GM12878 (cell line): ENCODE results near the gene KAT2B. TPM values are rescaled to one million over a fixed set of nuclear protein-coding genes. Genes with fewer than 3 reads are reported as not detected.

Experiments
- ATAC-seq: fragments of 200-7000 bp; cut with Tn5 transposase; 3 replicates; pipeline ENCODE4 v1.9.1; 2020; ENCODE audit warnings: mild to moderate bottlenecking, moderate library complexity
- BruUV-seq: library from RNA; stranded (reverse); fragments of 400-500 nt; replicated peaks from 2 replicates; lab custom pipeline; 2021; lab: Mats Ljungman, UMichigan
- CTCF ChIA-PET: fragments of 300-600 bp; sonication (Branson Sonifier 250); formaldehyde crosslinking; extraction: SDS; loops from one replicate; lab custom pipeline; 2021; ENCODE audit warnings: inconsistent platforms; lab: Yijun Ruan, JAX
- POLR2A ChIA-PET: fragments of 350-600 bp; formaldehyde crosslinking; extraction: SDS; loops from one replicate; lab custom pipeline; 2021; ENCODE audit warnings: inconsistent platforms; lab: Charles Lee
- RAD21 ChIA-PET: fragments of 300-600 bp; sonication (Branson Sonifier 250); formaldehyde crosslinking; loops from one replicate; lab custom pipeline; 2023; ENCODE audit warnings: antibody characterized with exemption; ENCODE audit not compliant: unreplicated experiment; lab: Charles Lee
- SMC1A ChIA-PET: fragments of 300-600 bp; sonication (Branson Sonifier 250); formaldehyde crosslinking; loops from one replicate; lab custom pipeline; 2023; ENCODE audit not compliant: unreplicated experiment, uncharacterized antibody; lab: Charles Lee
- DNase-seq: peaks from one replicate; pipeline ENCODE4 v3.0.0-alpha.2; 2011; ENCODE audit warnings: low read depth, low spot score
- FAIRE-seq: peaks from 3 replicates; lab custom pipeline; 2011; peaks lifted over from hg19 to GRCh38; lab: Jason Lieb, UNC
- H2AFZ ChIP-seq: 2 replicates; pipeline ENCODE4 v1.6.0; 2011; ENCODE audit warnings: low read depth, low read length, control low read depth; ENCODE audit not compliant: control insufficient read depth
- H3K27ac ChIP-seq: 2 replicates; pipeline ENCODE4 v1.5.1; 2011; ENCODE audit warnings: control low read depth; ENCODE audit not compliant: control insufficient read depth, insufficient read depth
- H3K27me3 ChIP-seq, 2 experiments: replicated peaks in 1 of 2; 2 replicates each; pipeline versions ENCODE4 v1.6.0 to v1.6.1; 2011; ENCODE audit warnings: low read length in 1 of 2; ENCODE audit not compliant: control insufficient read depth in 2 of 2, insufficient read depth in 2 of 2
- H3K36me3 ChIP-seq, 2 experiments: 2 replicates each; pipeline ENCODE4 v1.5.1; 2011; ENCODE audit warnings: low read length in 1 of 2; ENCODE audit not compliant: control insufficient read depth in 2 of 2, insufficient read depth in 2 of 2
- H3K4me1 ChIP-seq: 2 replicates; pipeline ENCODE4 v1.6.1; 2011; ENCODE audit warnings: mild to moderate bottlenecking, low read length, moderate library complexity, mixed read lengths; ENCODE audit not compliant: control insufficient read depth, insufficient read depth
- H3K4me2 ChIP-seq: 2 replicates; pipeline ENCODE4 v1.6.0; 2011; ENCODE audit warnings: control low read depth; ENCODE audit not compliant: control insufficient read depth, insufficient read depth
- H3K4me3 ChIP-seq: fragments of 200-600 bp; sonication (generic); 2 replicates; pipeline ENCODE4 v1.5.1; 2016
- H3K79me2 ChIP-seq: 2 replicates; pipeline ENCODE4 v1.6.0; 2011; ENCODE audit warnings: low read length; ENCODE audit not compliant: control insufficient read depth, insufficient read depth
- H3K9ac ChIP-seq: 2 replicates; pipeline ENCODE4 v1.8.0; 2011; ENCODE audit warnings: low read length, control low read depth, mixed read lengths; ENCODE audit not compliant: control insufficient read depth, insufficient read depth
- H3K9me3 ChIP-seq: replicated peaks from 3 replicates; pipeline ENCODE4 v1.5.1; 2011; ENCODE audit warnings: mild to moderate bottlenecking, low read length; ENCODE audit not compliant: control insufficient read depth, insufficient read depth
- H4K20me1 ChIP-seq: 2 replicates; pipeline ENCODE4 v1.6.0; 2011; ENCODE audit not compliant: control insufficient read depth, insufficient read depth
- ASH2L ChIP-seq: fragments of 300-600, 200-600 bp; sonication (generic); IDR thresholded peaks from 2 replicates; pipeline ENCODE4 v1.6.1; 2017; ENCODE audit warnings: low read depth, mild to moderate bottlenecking, borderline replicate concordance
- CEBPB ChIP-seq, 2 experiments: fragments of 150-350 bp in 1 of 2; IDR thresholded peaks; 2 replicates each; pipeline ENCODE4 v1.6.1; 2012 to 2014; ENCODE audit warnings: low read depth in 2 of 2, low read length in 2 of 2, borderline replicate concordance in 1 of 2, inconsistent platforms in 1 of 2
- CHD1 ChIP-seq: IDR thresholded peaks from 2 replicates; pipeline ENCODE4 v1.6.1; 2012; ENCODE audit warnings: low read depth, low read length, improper control_type of control experiment
- NFYB ChIP-seq: IDR thresholded peaks from 2 replicates; pipeline ENCODE4 v1.6.1; 2011; ENCODE audit warnings: low read depth, mild to moderate bottlenecking, low read length, improper control_type of control experiment, moderate library complexity; ENCODE audit not compliant: insufficient read depth
- NR2C1 ChIP-seq: fragments of 450-650 bp; IDR thresholded peaks from 2 replicates; pipeline ENCODE4 v1.6.1; 2017; ENCODE audit warnings: antibody characterized with exemption, mild to moderate bottlenecking, moderate library complexity
- PML ChIP-seq: IDR thresholded peaks from 2 replicates; pipeline ENCODE4 v1.6.1; 2012; ENCODE audit warnings: low read length, inconsistent platforms
- RELA ChIP-seq: fragments of 450-650 bp; IDR thresholded peaks from 2 replicates; pipeline ENCODE4 v1.8.0; 2014; ENCODE audit warnings: borderline replicate concordance; ENCODE audit not compliant: partially characterized antibody
- SMAD5 ChIP-seq: IDR thresholded peaks from 2 replicates; pipeline ENCODE4 v1.6.1; 2016; ENCODE audit warnings: antibody characterized with exemption, low read depth
- SREBF2 ChIP-seq: IDR thresholded peaks from 2 replicates; pipeline ENCODE4 v1.6.1; 2012; ENCODE audit warnings: mild to moderate bottlenecking, low read length
- TCF12 ChIP-seq: IDR thresholded peaks from 2 replicates; pipeline ENCODE4 v1.6.1; 2011; ENCODE audit warnings: low read depth, mild to moderate bottlenecking, low read length
- WGBS: methylation state at CpG from one replicate; pipeline ENCODE4 v1.1.6; 2016; ENCODE audit warnings: low lambda C conversion rate; ENCODE audit not compliant: insufficient replicate concordance, insufficient coverage; ENCODE audit errors: missing lambda C conversion rate; 5-methylcytosine and 5-hydroxymethylcytosine counted together
- in situ Hi-C: fragments of 300-500 bp; cut with MboI; formaldehyde crosslinking; loops from 9 replicates; pipeline ENCODE4 v1.14.3; 2018; ENCODE audit warnings: mixed read lengths
- intact Hi-C: fragments of 100-400 bp; cut with micrococcal nuclease; formaldehyde crosslinking; loops from one replicate; pipeline ENCODE4 v1.14.2; 2022; ENCODE audit not compliant: unreplicated experiment
- polyA plus RNA-seq, 11 experiments: library from polyadenylated mRNA; depleted of rRNA in 4 of 11; unstranded in 6 of 11; stranded (reverse) in 5 of 11; fragments of >200 nt; fragmentation: Nextera tagmentation in 4 of 11; fragmentation: Illumina TruSeq in 1 of 11; extraction: Ambion mirVana in 4 of 11; extraction: Trizol in 1 of 11; gene quantifications; 1 replicate in 1 of 11; 2 replicates in 10 of 11; pipeline versions ENCODE4 v1.2.1 to v1.2.3, GENCODE V29; 2011 to 2016; ENCODE audit warnings: inconsistent platforms in 2 of 11, missing spikeins in 2 of 11, low read depth in 1 of 11
- total RNA-seq, 4 experiments: library from RNA; depleted of rRNA in 3 of 4; stranded (reverse); fragments of >200 nt in 3 of 4; fragmentation: Illumina TruSeq in 1 of 4; extraction: Trizol in 1 of 4; gene quantifications; 2 replicates each; pipeline versions ENCODE4 v1.2.1 to v1.2.3, GENCODE V29; 2013 to 2021
- TF ChIP-seq, protein P1 (sequence below): fragments of 450-650 bp; IDR thresholded peaks from 2 replicates; pipeline ENCODE4 v1.6.1; 2018; ENCODE audit warnings: mild to moderate bottlenecking, low read depth, moderate library complexity; ENCODE audit not compliant: partially characterized antibody
- TF ChIP-seq, protein P2 (sequence below): IDR thresholded peaks from 2 replicates; pipeline ENCODE4 v1.6.1; 2011; ENCODE audit warnings: low read depth, mild to moderate bottlenecking, low read length, moderate library complexity, borderline replicate concordance; ENCODE audit errors: extremely low read depth
- TF ChIP-seq, protein P3 (sequence below): IDR thresholded peaks from 2 replicates; pipeline ENCODE4 v1.6.1; 2012; ENCODE audit warnings: improper control_type of control experiment, low read depth, low read length; ENCODE audit not compliant: insufficient replicate concordance
- TF ChIP-seq, protein P4 (sequence below): IDR thresholded peaks from 2 replicates; pipeline ENCODE4 v1.6.1; 2011; ENCODE audit warnings: borderline replicate concordance, low read depth, mild to moderate bottlenecking, moderate library complexity, low read length; ENCODE audit not compliant: insufficient read depth, poor library complexity, severe bottlenecking

KAT2B gene
- total and polyA plus RNA-seq, 10 of the 15 experiments (the other 5 are each of a cell fraction or from before 2014, with no cell fraction given), result 2.9 to 15.2 (median 10.2) TPM

GRCh38 chr3:20161714-20162113 is 121.5 kb downstream of the KAT2B start:
- DNase-seq (no peak), ATAC-seq (no peak), FAIRE-seq (no peak)
- BruUV-seq, result no TSS peak
- Histone ChIP-seq H3K9me3 (no peaks in the 10 kb centered on the region), H3K4me3 (no peak overlapping the region), H3K9ac (no peak overlapping the region), H3K27me3 (no peaks in the 10 kb centered on the region), H3K36me3 (peaks cover 0 to 4% of the 10 kb centered on the region in 2 experiments; a peak in 3 of 4 replicates), H3K4me1 (no peaks in the 10 kb centered on the region), H2AFZ (no peak overlapping the region), H3K79me2 (no peaks in the 10 kb centered on the region), H3K27ac (no peak overlapping the region), H3K4me2 (no peak overlapping the region), H4K20me1 (no peaks in the 10 kb centered on the region)
- ChIA-PET SMC1A (interaction anchor here (0.7 to 2.9 kb wide), 5 partner anchors 12 to 120 kb away, joined by 3 to 10 read pairs (median 3); no protein-coding TSS in a partner anchor), CTCF (interaction anchor here (1.0 to 1.3 kb wide), 2 partner anchors 11 to 18 kb away, joined by 3 read pairs; no protein-coding TSS in a partner anchor), RAD21 (interaction anchor here (0.9 kb wide), 2 partner anchors 36 to 62 kb away, joined by 3 read pairs; no protein-coding TSS in a partner anchor), POLR2A (interaction anchor here (0.9 kb wide), 1 partner anchor 12 kb away, joined by 4 read pairs; no protein-coding TSS in a partner anchor)
- in situ Hi-C loops (no loop called here), intact Hi-C loops (no loop called here)
- WGBS, result 100% methylated on average over 2 of the region's 2 CpGs
- TF ChIP-seq NR2C1 (no peak), CEBPB (IDR thresholded peaks at IDR 0.05; ENCODE audit: borderline replicate concordance in 1 of 2, low read depth in 2 of 2, low read length in 2 of 2) (no peak), CHD1 (no peak), NFYB (no peak), SMAD5 (no peak), SREBF2 (no peak), RELA (no peak), PML (no peak), ASH2L (no peak), TCF12 (no peak)
- TF ChIP-seq, protein P1, sequence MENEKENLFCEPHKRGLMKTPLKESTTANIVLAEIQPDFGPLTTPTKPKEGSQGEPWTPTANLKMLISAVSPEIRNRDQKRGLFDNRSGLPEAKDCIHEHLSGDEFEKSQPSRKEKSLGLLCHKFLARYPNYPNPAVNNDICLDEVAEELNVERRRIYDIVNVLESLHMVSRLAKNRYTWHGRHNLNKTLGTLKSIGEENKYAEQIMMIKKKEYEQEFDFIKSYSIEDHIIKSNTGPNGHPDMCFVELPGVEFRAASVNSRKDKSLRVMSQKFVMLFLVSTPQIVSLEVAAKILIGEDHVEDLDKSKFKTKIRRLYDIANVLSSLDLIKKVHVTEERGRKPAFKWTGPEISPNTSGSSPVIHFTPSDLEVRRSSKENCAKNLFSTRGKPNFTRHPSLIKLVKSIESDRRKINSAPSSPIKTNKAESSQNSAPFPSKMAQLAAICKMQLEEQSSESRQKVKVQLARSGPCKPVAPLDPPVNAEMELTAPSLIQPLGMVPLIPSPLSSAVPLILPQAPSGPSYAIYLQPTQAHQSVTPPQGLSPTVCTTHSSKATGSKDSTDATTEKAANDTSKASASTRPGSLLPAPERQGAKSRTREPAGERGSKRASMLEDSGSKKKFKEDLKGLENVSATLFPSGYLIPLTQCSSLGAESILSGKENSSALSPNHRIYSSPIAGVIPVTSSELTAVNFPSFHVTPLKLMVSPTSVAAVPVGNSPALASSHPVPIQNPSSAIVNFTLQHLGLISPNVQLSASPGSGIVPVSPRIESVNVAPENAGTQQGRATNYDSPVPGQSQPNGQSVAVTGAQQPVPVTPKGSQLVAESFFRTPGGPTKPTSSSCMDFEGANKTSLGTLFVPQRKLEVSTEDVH, result no peak
- TF ChIP-seq, protein P2, sequence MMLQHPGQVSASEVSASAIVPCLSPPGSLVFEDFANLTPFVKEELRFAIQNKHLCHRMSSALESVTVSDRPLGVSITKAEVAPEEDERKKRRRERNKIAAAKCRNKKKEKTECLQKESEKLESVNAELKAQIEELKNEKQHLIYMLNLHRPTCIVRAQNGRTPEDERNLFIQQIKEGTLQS, result no peak
- TF ChIP-seq, protein P3, sequence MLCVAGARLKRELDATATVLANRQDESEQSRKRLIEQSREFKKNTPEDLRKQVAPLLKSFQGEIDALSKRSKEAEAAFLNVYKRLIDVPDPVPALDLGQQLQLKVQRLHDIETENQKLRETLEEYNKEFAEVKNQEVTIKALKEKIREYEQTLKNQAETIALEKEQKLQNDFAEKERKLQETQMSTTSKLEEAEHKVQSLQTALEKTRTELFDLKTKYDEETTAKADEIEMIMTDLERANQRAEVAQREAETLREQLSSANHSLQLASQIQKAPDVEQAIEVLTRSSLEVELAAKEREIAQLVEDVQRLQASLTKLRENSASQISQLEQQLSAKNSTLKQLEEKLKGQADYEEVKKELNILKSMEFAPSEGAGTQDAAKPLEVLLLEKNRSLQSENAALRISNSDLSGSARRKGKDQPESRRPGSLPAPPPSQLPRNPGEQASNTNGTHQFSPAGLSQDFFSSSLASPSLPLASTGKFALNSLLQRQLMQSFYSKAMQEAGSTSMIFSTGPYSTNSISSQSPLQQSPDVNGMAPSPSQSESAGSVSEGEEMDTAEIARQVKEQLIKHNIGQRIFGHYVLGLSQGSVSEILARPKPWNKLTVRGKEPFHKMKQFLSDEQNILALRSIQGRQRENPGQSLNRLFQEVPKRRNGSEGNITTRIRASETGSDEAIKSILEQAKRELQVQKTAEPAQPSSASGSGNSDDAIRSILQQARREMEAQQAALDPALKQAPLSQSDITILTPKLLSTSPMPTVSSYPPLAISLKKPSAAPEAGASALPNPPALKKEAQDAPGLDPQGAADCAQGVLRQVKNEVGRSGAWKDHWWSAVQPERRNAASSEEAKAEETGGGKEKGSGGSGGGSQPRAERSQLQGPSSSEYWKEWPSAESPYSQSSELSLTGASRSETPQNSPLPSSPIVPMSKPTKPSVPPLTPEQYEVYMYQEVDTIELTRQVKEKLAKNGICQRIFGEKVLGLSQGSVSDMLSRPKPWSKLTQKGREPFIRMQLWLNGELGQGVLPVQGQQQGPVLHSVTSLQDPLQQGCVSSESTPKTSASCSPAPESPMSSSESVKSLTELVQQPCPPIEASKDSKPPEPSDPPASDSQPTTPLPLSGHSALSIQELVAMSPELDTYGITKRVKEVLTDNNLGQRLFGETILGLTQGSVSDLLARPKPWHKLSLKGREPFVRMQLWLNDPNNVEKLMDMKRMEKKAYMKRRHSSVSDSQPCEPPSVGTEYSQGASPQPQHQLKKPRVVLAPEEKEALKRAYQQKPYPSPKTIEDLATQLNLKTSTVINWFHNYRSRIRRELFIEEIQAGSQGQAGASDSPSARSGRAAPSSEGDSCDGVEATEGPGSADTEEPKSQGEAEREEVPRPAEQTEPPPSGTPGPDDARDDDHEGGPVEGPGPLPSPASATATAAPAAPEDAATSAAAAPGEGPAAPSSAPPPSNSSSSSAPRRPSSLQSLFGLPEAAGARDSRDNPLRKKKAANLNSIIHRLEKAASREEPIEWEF, result no peak
- TF ChIP-seq, protein P4, sequence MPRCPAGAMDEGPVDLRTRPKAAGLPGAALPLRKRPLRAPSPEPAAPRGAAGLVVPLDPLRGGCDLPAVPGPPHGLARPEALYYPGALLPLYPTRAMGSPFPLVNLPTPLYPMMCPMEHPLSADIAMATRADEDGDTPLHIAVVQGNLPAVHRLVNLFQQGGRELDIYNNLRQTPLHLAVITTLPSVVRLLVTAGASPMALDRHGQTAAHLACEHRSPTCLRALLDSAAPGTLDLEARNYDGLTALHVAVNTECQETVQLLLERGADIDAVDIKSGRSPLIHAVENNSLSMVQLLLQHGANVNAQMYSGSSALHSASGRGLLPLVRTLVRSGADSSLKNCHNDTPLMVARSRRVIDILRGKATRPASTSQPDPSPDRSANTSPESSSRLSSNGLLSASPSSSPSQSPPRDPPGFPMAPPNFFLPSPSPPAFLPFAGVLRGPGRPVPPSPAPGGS, result no peak
